ENCODE data around the gene SH3RF2.

GRCh38 chr5:145981589-145982571 is 45.5 kb downstream of the SH3RF2 start:
- TF ChIP-seq, protein P1, sequence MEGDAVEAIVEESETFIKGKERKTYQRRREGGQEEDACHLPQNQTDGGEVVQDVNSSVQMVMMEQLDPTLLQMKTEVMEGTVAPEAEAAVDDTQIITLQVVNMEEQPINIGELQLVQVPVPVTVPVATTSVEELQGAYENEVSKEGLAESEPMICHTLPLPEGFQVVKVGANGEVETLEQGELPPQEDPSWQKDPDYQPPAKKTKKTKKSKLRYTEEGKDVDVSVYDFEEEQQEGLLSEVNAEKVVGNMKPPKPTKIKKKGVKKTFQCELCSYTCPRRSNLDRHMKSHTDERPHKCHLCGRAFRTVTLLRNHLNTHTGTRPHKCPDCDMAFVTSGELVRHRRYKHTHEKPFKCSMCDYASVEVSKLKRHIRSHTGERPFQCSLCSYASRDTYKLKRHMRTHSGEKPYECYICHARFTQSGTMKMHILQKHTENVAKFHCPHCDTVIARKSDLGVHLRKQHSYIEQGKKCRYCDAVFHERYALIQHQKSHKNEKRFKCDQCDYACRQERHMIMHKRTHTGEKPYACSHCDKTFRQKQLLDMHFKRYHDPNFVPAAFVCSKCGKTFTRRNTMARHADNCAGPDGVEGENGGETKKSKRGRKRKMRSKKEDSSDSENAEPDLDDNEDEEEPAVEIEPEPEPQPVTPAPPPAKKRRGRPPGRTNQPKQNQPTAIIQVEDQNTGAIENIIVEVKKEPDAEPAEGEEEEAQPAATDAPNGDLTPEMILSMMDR (IDR thresholded peaks at IDR 0.05; ENCODE audit: borderline replicate concordance, extremely low read depth, low read length, poor library complexity, severe bottlenecking) = no peak
- TF ChIP-seq EZH2 (IDR thresholded peaks at IDR 0.05; ENCODE audit: borderline replicate concordance, low read depth, low read length, severe bottlenecking) = no peak

Measured in DND-41 (cell line).